Activated T-helper 1 cell treated with anti-CD3 and anti-CD28 coated beads, Interleukin-12 subunit alpha, Interleukin-12 subunit beta, Interleukin-2, Interleukin-4 antibody, amounts not matched to agents 30 ng/mL and 10 ng/mL and 1 ng/mL, durations not matched to agents 14 hours and 24 hours and 36 hours (primary cell): Measurements from ENCODE around the gene C1QC. TPM values are rescaled to one million over a fixed set of nuclear protein-coding genes. Genes with fewer than 3 reads are reported as not detected.

Source experiments
- DNase-seq: peaks from one replicate; pipeline ENCODE4 v3.0.0; 2021; ENCODE audit warnings: low spot score
- H3K27ac Mint-ChIP-seq: one replicate; pipeline ENCODE4 v1.8.0; 2021; ENCODE audit warnings: mild to moderate bottlenecking, mixed read lengths
- H3K27me3 Mint-ChIP-seq: one replicate; pipeline ENCODE4 v1.8.0; 2022; ENCODE audit warnings: mild to moderate bottlenecking, moderate library complexity, mixed read lengths; ENCODE audit not compliant: insufficient read depth
- H3K36me3 Mint-ChIP-seq: one replicate; pipeline ENCODE4 v1.8.0; 2021; ENCODE audit warnings: low read depth, mixed read lengths
- H3K4me1 Mint-ChIP-seq: one replicate; pipeline ENCODE4 v1.8.0; 2021; ENCODE audit warnings: low read depth, mixed read lengths
- H3K4me3 Mint-ChIP-seq: one replicate; pipeline ENCODE4 v1.8.0; 2021; ENCODE audit warnings: mild to moderate bottlenecking, moderate library complexity, mixed read lengths
- H3K9me3 Mint-ChIP-seq: one replicate; pipeline ENCODE4 v1.8.0; 2021; ENCODE audit warnings: mixed read lengths
- intact Hi-C: fragments of 100-400 bp; cut with micrococcal nuclease; formaldehyde crosslinking; loops from one replicate; pipeline ENCODE4 v1.15.1; 2024
- total RNA-seq: library from RNA; stranded (reverse); gene quantifications from 2 replicates; pipeline ENCODE4 v1.2.3, GENCODE V29; 2022

The C1QC gene
- total RNA-seq, 1 donor from 2014 or later, result not detected

DNA sequence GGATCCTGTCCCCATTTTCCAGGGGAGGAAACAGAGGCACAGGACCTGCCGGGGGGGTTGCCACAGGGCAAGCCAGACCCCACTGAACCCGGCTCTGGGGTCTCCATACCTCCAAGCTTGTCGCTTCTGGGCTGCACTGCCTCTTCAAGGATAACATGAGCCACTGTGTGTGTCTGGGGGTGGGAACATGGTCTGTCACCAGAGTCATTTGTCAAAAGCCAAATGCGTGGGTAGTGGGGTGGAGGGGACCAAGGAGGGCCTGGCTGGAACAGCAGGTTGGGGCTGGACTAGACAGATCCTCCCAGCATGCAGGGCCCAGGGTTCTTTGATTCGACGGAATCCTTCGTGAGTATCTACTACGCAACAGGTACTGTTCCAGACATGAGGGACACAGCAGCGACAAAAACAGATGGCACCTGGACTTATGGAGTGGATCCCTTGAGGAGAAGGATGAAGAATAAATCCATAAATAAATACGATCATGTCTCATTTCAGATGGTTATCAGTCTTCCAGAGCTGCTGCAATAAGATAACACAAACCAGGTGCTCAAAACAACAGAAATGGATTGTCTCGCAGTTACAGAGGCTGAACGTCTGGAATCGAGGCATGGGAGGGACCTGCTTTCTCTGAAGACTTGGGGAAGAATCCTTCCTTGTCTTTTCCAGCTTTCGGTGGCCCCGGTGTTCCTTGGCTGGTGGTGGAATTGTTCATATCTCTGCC lies 38.3 kb downstream of the C1QC start:
- no peaks in the 10 kb centered on the region for H3K9me3 Mint-ChIP-seq
- H3K27ac Mint-ChIP-seq, result no peak overlapping the region
- intact Hi-C loops, result no loop called here
- H3K36me3 Mint-ChIP-seq, result no peaks in the 10 kb centered on the region
- DNase-seq, result no peak
- peaks cover 4% of the 10 kb centered on the region for H3K27me3 Mint-ChIP-seq
- H3K4me1 Mint-ChIP-seq, result no peaks in the 10 kb centered on the region
- H3K4me3 Mint-ChIP-seq, result no peak overlapping the region

DNA sequence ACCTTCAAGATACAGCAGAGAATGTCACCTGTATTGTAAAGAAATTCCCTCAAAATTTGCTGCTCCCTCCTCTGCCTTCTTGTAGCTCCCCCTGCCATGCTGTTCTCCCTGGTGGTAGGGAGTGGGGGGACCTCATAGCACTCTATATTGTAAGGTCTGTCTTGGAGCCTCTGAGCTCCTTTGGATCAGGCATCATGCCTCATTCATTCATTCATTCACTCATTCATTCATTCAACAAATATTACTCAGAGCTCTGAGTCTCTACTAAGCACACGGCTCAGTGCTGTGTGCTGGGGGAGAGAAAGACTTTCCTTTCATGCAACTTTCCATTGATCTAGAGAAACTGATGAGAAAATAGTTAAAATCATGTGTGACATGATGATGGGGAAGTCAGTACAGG lies 40.1 kb downstream of the C1QC start:
- Mint-ChIP-seq H3K36me3 (no peaks in the 10 kb centered on the region), H3K4me1 (no peaks in the 10 kb centered on the region), H3K27me3 (peaks cover 8% of the 10 kb centered on the region), H3K4me3 (no peak overlapping the region), H3K9me3 (no peaks in the 10 kb centered on the region), H3K27ac (no peak overlapping the region)
- no peak for DNase-seq
- intact Hi-C loops, result no loop called here

DNA sequence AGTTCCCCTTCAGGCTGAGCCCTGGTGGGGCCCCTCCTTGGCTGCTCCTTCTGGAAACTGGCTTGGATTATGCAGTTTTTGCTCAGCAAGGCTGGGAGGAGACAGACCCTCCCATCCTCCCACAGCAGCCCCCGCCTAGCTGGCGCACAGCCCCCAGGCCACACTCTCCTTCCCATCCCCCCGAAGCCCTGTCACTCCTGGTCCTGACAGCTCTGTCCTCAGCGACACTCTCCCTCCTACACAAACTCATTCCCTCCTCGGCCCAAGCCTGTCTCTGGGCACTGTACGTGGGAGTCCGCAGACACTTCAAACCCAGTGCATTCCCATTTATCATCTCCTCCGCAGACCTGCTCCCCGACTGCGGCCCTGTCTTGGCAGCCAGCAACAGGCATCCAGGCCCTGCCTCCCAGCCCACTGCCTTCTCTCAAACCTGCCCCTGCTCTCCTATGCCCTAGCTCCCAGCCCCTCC lies 42.2 kb downstream of the C1QC start:
- no peak for DNase-seq
- Mint-ChIP-seq H3K27ac (no peak overlapping the region), H3K9me3 (no peaks in the 10 kb centered on the region), H3K4me3 (no peak overlapping the region), H3K27me3 (peaks cover 8% of the 10 kb centered on the region), H3K4me1 (no peaks in the 10 kb centered on the region), H3K36me3 (no peaks in the 10 kb centered on the region)
- intact Hi-C loops, result no loop called here

DNA sequence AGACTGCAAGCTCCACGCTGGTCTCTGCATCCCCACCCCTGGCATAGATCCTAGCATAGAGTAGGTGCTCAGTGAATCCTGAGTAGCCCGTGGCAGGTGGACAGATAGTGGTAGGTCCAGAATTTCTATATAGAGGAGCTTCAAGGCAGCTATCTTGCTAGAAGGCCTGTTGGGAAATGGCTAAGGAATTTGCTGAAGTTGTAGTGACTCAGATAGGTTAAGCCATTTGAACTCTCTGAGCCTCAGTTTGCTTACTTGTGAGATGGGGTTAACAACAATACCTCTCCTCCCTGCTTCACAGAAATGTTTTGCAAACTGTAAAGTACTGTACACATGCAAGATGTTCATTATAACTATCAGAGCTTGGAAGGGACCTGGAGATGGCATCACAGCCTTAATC lies 43.8 kb downstream of the C1QC start:
- intact Hi-C loops, result no loop called here
- peaks cover 8% of the 10 kb centered on the region for H3K27me3 Mint-ChIP-seq
- no peak overlapping the region for H3K4me3 Mint-ChIP-seq
- H3K36me3 Mint-ChIP-seq, result no peaks in the 10 kb centered on the region
- no peak overlapping the region for H3K27ac Mint-ChIP-seq
- H3K4me1 Mint-ChIP-seq, result no peaks in the 10 kb centered on the region
- H3K9me3 Mint-ChIP-seq, result no peaks in the 10 kb centered on the region
- no peak for DNase-seq

DNA sequence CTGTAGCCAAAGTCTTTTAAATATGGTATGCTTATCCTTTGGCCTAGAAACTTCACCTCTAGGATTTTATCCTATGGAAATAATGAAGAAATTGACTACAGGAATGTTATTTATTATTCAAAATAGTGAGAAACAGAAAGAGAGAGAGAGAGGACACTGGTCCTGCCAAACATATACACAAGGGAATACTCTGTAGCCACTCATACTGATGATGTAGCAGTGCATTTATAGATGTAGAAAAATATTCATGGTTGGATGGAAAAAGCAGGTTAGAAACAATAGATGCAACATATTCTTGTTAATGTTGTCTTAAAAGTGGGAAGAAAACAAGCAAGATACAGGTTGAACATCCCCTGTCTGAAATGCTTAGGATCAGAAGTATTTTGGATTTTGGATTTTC lies 45.0 kb downstream of the C1QC start:
- no peaks in the 10 kb centered on the region for H3K9me3 Mint-ChIP-seq
- intact Hi-C loops, result no loop called here
- H3K36me3 Mint-ChIP-seq, result no peaks in the 10 kb centered on the region
- peaks cover 8% of the 10 kb centered on the region for H3K27me3 Mint-ChIP-seq
- H3K4me1 Mint-ChIP-seq, result no peaks in the 10 kb centered on the region
- no peak overlapping the region for H3K27ac Mint-ChIP-seq
- no peak for DNase-seq
- no peak overlapping the region for H3K4me3 Mint-ChIP-seq

DNA sequence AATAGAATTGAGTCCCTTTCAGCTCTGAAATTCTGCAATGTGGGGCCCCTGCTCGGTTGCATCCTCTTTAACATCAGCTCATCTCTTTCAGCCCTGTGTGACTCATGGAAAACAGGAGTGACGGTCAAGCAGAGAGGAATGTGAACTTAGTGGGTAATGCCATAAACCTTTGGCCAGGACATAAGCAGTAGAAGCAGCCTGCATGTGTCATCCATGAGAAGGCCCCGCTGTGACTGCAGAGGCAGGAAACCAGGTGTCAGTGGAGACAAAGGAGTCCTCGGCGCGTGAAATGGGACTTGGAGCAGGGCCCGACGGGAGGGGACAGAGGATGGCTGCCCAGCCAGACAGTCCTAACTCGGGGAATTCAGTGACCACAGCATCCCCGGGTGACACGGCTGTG lies 46.1 kb downstream of the C1QC start:
- intact Hi-C loops, result no loop called here
- Mint-ChIP-seq H3K9me3 (no peaks in the 10 kb centered on the region), H3K4me3 (no peak overlapping the region), H3K36me3 (no peaks in the 10 kb centered on the region), H3K4me1 (no peaks in the 10 kb centered on the region), H3K27me3 (peaks cover 8% of the 10 kb centered on the region), H3K27ac (no peak overlapping the region)
- no peak for DNase-seq

DNA sequence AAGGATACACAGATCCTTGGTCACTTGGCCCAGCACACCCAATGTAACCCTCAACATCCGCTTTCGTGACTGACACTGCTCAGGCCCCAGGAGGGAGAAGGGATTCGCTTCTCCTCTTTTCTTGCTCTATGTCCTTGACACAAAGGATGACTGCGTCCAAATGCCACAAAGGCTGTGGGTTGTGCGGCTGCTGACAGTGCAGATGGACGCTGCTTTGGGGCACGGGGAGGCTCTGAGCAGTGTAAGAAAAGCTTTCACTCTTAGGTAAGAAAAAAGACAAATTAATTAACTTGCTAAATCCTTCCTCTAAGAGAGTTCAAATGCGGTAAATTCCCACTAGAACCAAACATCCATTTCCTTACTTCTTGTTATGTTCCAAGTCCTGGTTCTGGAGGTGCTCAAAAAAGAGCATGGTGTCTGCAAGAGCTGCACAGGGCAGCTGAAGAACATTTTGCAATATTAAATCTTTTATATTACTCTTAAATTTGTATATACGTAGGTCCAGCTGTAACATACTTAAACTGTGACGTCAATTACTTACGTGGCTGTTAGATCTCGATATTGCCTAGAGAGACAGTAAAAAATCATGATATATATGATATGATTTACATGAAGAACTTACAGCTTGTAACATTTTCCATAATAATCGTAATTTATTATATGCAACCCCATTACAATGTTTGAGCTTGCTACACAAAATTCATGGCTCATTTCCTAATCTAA lies 47.8 kb downstream of the C1QC start:
- H3K9me3 Mint-ChIP-seq, result no peaks in the 10 kb centered on the region
- no peak overlapping the region for H3K4me3 Mint-ChIP-seq
- no peaks in the 10 kb centered on the region for H3K4me1 Mint-ChIP-seq
- peaks cover 8% of the 10 kb centered on the region for H3K27me3 Mint-ChIP-seq
- DNase-seq, result no peak
- intact Hi-C loops, result no loop called here
- no peak overlapping the region for H3K27ac Mint-ChIP-seq
- no peaks in the 10 kb centered on the region for H3K36me3 Mint-ChIP-seq

DNA sequence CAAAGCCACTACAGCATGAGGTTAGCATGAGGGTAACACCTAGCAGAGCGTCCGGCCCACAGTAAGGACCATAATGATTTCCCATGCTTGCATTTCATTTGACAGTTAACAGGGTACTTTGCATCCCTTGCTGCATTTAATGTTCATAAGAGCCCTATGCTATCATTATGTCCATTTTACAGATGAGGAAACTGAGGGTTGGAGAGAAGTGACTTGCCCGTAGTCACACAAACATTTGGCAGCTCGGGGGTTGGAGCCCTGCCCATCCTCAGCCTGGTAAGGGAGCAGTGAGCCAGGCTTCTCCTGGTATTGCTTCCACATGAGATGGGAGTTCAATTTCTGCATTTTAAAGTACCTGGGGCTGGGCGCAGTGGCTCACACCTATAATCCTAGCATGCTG lies 50.7 kb downstream of the C1QC start:
- Mint-ChIP-seq H3K4me1 (no peaks in the 10 kb centered on the region), H3K27ac (no peak overlapping the region), H3K4me3 (no peak overlapping the region), H3K27me3 (peaks cover 1% of the 10 kb centered on the region), H3K36me3 (no peaks in the 10 kb centered on the region), H3K9me3 (no peaks in the 10 kb centered on the region)
- intact Hi-C loops, result no loop called here
- DNase-seq, result no peak

DNA sequence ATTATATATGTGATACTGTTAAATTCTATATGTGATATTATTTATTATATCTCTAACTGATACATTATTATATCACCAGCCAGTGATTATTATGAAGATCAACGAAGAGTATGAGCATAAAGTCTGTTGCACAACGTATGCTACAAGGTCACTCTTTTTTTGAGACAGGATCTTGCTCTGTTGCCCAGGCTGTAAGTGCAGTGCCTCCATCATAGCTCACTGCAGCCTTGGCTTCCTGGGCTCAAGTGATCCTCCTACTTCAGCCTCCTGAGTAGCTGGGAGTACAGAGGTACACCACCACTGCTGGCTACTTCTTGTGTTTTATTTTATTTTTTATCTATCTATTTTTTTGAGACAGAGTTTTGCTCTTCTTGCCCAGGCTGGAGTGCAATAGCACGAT lies 53.2 kb downstream of the C1QC start:
- Mint-ChIP-seq H3K4me3 (no peak overlapping the region), H3K36me3 (no peaks in the 10 kb centered on the region), H3K27ac (no peak overlapping the region), H3K27me3 (peaks cover 1% of the 10 kb centered on the region), H3K9me3 (no peaks in the 10 kb centered on the region), H3K4me1 (no peaks in the 10 kb centered on the region)
- no peak for DNase-seq
- intact Hi-C loops, result no loop called here

Other genes with a start within 250 kb of the C1QC start
- gene ZBTB40, start 191.8 kb upstream of the C1QC start, total RNA-seq, result 19.5 and 20.0 TPM in 2 replicates
- gene EPHA8, start 80.1 kb upstream of the C1QC start, total RNA-seq, result not detected in 2 replicates
- not detected in 2 replicates for gene C1QA, start 7.0 kb upstream of the C1QC start, total RNA-seq
- not detected in 2 replicates for gene C1QB, start 9.6 kb downstream of the C1QC start, total RNA-seq
- not detected in 2 replicates for gene EPHB2, start 67.2 kb downstream of the C1QC start, total RNA-seq